ENCODE measurements around the gene SCUBE3.
A peak's percentile ranks its signal among the peaks of the same experiment; 100 is the strongest.

The SCUBE3 gene

DNA sequence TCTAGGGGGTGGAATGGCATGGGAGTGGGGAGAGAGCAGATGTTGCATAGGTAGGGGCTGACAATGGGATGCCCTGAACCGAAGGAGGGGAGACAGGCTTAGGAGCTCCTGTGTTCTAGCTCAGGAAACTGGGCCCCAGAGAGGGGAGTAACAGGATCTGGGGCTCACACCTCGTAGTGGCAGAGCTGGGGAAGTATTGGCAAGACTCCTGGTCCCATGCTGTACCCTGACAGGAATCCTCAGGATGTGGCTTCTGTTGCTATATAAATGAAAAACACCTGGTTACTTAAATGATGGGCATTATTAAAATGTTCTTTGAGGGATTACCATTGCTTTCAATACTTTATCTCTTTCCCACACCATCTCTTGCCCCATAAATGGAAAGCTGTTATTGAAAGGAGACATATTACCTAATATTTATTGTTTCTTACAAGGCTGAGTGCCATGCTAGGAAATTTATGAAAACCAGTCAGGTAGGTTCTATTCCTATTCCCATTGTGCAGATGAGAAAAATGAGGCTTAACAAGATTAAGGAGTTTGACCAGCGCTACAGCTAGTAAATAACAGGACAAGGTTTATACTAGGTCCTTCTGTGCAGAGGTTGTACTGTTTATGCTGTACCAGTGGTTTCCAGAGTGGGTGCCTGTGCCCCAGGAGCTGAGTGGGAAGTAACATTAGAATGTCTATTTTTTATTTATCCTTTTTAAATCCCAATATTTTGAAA is 37.3 kb upstream of the SCUBE3 start:
- TF ChIP-seq TCF12 (IDR thresholded peaks at IDR 0.05; ENCODE audit: low read depth) (no peak), FOXM1 (IDR thresholded peaks at IDR 0.05; ENCODE audit: borderline replicate concordance, low read depth) (no peak), EP300 (IDR thresholded peaks at IDR 0.05; ENCODE audit: borderline replicate concordance) (no peak), EGR1 (IDR thresholded peaks at IDR 0.05) (no peak), CEBPB (IDR thresholded peaks at IDR 0.05) (no peak), RAD21 (IDR thresholded peaks at IDR 0.05; ENCODE audit: low read depth) (no peak), TEAD4 (IDR thresholded peaks at IDR 0.05) (no peak), TAF1 (IDR thresholded peaks at IDR 0.05; ENCODE audit: low read depth) (no peak), ZBTB7A (IDR thresholded peaks at IDR 0.05; ENCODE audit: low read depth) (no peak), YY1 (IDR thresholded peaks at IDR 0.05; ENCODE audit: low read depth) (no peak), CREB1 (IDR thresholded peaks at IDR 0.05; ENCODE audit: low read depth) (no peak), NFIC (IDR thresholded peaks at IDR 0.05) (no peak)
- TF ChIP-seq, protein P1, sequence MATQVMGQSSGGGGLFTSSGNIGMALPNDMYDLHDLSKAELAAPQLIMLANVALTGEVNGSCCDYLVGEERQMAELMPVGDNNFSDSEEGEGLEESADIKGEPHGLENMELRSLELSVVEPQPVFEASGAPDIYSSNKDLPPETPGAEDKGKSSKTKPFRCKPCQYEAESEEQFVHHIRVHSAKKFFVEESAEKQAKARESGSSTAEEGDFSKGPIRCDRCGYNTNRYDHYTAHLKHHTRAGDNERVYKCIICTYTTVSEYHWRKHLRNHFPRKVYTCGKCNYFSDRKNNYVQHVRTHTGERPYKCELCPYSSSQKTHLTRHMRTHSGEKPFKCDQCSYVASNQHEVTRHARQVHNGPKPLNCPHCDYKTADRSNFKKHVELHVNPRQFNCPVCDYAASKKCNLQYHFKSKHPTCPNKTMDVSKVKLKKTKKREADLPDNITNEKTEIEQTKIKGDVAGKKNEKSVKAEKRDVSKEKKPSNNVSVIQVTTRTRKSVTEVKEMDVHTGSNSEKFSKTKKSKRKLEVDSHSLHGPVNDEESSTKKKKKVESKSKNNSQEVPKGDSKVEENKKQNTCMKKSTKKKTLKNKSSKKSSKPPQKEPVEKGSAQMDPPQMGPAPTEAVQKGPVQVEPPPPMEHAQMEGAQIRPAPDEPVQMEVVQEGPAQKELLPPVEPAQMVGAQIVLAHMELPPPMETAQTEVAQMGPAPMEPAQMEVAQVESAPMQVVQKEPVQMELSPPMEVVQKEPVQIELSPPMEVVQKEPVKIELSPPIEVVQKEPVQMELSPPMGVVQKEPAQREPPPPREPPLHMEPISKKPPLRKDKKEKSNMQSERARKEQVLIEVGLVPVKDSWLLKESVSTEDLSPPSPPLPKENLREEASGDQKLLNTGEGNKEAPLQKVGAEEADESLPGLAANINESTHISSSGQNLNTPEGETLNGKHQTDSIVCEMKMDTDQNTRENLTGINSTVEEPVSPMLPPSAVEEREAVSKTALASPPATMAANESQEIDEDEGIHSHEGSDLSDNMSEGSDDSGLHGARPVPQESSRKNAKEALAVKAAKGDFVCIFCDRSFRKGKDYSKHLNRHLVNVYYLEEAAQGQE (IDR thresholded peaks at IDR 0.05; ENCODE audit: low read depth), result no peak
- TF ChIP-seq, protein P2, sequence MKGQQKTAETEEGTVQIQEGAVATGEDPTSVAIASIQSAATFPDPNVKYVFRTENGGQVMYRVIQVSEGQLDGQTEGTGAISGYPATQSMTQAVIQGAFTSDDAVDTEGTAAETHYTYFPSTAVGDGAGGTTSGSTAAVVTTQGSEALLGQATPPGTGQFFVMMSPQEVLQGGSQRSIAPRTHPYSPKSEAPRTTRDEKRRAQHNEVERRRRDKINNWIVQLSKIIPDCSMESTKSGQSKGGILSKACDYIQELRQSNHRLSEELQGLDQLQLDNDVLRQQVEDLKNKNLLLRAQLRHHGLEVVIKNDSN (IDR thresholded peaks at IDR 0.05), result no peak
- TF ChIP-seq, protein P3, sequence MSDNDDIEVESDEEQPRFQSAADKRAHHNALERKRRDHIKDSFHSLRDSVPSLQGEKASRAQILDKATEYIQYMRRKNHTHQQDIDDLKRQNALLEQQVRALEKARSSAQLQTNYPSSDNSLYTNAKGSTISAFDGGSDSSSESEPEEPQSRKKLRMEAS (IDR thresholded peaks at IDR 0.05), result no peak

DNA sequence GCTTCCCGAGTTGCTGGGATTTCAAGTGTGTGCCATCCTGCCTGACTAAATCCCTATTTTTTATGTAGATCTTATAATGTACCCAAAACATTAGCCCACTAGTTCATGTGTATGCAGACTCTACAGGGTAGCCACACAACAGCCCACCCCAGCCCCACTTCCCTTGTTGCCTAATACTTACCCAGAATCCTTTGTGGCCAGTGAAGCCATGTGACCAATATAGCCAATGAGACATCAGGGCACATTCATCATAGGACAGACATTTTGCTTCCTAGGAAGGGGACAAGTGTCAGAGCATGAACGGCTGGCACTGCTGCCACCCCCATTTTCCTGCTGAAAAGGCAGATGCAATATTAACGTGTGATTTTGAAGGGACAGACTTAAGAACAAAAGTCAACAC is 36.6 kb upstream of the SCUBE3 start:
- TF ChIP-seq CREB1 (IDR thresholded peaks at IDR 0.05; ENCODE audit: low read depth), result no peak
- TF ChIP-seq, protein P1 (IDR thresholded peaks at IDR 0.05; ENCODE audit: low read depth), result no peak
- TF ChIP-seq, protein P2 (IDR thresholded peaks at IDR 0.05), result peak; percentile 83

DNA sequence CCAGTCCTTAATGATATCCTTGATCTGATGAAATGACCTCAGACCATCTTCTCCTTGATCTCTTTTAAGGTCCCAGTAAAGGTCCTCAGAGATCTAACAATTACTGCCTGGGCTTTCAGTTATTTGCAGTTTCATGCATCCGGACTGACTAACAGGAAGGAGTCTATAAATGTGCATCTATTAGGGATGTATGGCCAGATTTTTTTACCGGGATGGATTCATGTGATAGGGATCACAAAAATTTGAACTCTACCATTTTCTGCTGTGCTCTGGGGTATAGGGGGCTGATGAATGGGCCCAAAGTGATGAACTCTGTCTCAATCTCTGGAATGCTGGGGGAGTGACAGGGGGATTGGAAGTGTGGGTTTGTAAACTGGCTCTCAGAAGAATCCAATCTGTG is 36.2 kb upstream of the SCUBE3 start:
- TF ChIP-seq, protein P1 (IDR thresholded peaks at IDR 0.05; ENCODE audit: low read depth), result no peak
- TF ChIP-seq, protein P3 (IDR thresholded peaks at IDR 0.05), result no peak
- TF ChIP-seq CEBPB (IDR thresholded peaks at IDR 0.05) (no peak), ZBTB7A (IDR thresholded peaks at IDR 0.05; ENCODE audit: low read depth) (no peak), TEAD4 (IDR thresholded peaks at IDR 0.05) (no peak), TCF12 (IDR thresholded peaks at IDR 0.05; ENCODE audit: low read depth) (no peak), YY1 (IDR thresholded peaks at IDR 0.05; ENCODE audit: low read depth) (no peak), CREB1 (IDR thresholded peaks at IDR 0.05; ENCODE audit: low read depth) (no peak), TAF1 (IDR thresholded peaks at IDR 0.05; ENCODE audit: low read depth) (no peak), FOXM1 (IDR thresholded peaks at IDR 0.05; ENCODE audit: borderline replicate concordance, low read depth) (no peak), RAD21 (IDR thresholded peaks at IDR 0.05; ENCODE audit: low read depth) (no peak), EGR1 (IDR thresholded peaks at IDR 0.05) (no peak), EP300 (IDR thresholded peaks at IDR 0.05; ENCODE audit: borderline replicate concordance) (no peak), NFIC (IDR thresholded peaks at IDR 0.05) (no peak)
- TF ChIP-seq, protein P2 (IDR thresholded peaks at IDR 0.05), result no peak

DNA sequence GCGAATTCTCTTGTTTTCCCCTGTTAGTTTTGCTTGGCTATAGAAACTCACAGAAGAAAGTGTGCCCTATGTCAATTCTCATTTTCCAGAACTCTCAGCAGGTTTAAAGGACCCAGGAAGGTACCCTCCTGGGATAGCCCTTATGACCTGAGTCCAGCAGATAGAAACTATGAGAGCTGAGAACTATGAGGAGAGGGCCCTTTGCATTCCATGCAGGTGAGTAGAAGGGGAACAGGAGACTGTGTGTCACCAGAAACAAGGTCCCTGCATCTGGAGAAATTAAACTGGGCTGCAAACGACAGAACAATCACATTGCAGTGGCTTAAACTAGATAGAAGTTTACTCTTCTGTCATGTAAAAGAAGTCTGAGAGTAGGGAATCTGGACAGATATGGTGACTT is 35.7 kb upstream of the SCUBE3 start:
- TF ChIP-seq RAD21 (IDR thresholded peaks at IDR 0.05; ENCODE audit: low read depth) (no peak), FOXM1 (IDR thresholded peaks at IDR 0.05; ENCODE audit: borderline replicate concordance, low read depth) (no peak), TEAD4 (IDR thresholded peaks at IDR 0.05) (no peak), CEBPB (IDR thresholded peaks at IDR 0.05) (no peak), TAF1 (IDR thresholded peaks at IDR 0.05; ENCODE audit: low read depth) (no peak), EGR1 (IDR thresholded peaks at IDR 0.05) (no peak), TCF12 (IDR thresholded peaks at IDR 0.05; ENCODE audit: low read depth) (no peak), EP300 (IDR thresholded peaks at IDR 0.05; ENCODE audit: borderline replicate concordance) (no peak), NFIC (IDR thresholded peaks at IDR 0.05) (no peak)
- TF ChIP-seq, protein P2 (IDR thresholded peaks at IDR 0.05), result no peak
- TF ChIP-seq, protein P3 (IDR thresholded peaks at IDR 0.05), result no peak
- TF ChIP-seq, protein P1 (IDR thresholded peaks at IDR 0.05; ENCODE audit: low read depth), result no peak
